RWPE1 (cell line): ENCODE data around the gene MED12L.

Experiments used
- CTCF ChIA-PET: fragments of 350-600 bp; sonication (Branson Sonifier 250); formaldehyde crosslinking; extraction: SDS; loops from one replicate; lab custom pipeline; 2021; lab: Yijun Ruan, JAX
- POLR2A ChIA-PET: fragments of 400-600 bp; formaldehyde crosslinking; extraction: SDS; loops from one replicate; lab custom pipeline; 2020; ENCODE audit warnings: antibody characterized with exemption; ENCODE audit not compliant: low non-redundant PET; lab: Yijun Ruan, JAX
- DNase-seq: peaks from one replicate; pipeline ENCODE4 v3.0.0; 2012; ENCODE audit warnings: low spot score
- H3K27ac ChIP-seq: fragments of 450-650 bp; 2 replicates; pipeline ENCODE4 v1.5.1; 2017
- CTCF ChIP-seq: fragments of 450-650 bp; conservative IDR thresholded peaks from 2 replicates; pipeline ENCODE4 v1.5.1; 2017; ENCODE audit warnings: low read depth, mild to moderate bottlenecking

Gene MED12L

DNA sequence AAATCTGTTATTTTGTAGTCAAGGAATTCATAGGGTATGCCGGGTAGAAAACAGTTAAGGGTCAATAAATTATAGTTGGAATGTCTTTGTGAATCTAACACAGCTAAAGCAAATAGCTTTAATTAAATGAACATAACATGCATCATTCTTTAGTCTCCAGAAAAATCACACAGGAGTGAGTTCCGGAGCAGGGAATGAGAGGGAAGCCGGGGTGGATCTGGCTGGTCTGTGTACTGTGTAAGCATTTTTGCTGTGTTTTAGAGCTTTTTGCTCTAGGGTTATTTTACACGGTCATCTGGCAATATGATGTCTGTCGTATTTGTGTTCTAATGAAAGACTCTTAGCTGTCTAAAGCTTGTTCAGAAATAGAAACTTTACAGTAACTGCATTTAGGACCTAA, 57.5 kb downstream of the MED12L start:
- POLR2A ChIA-PET: no interaction called here
- no peak for TF ChIP-seq CTCF
- no peak for DNase-seq
- CTCF ChIA-PET: no interaction called here
- H3K27ac ChIP-seq: no peak overlapping the region

DNA sequence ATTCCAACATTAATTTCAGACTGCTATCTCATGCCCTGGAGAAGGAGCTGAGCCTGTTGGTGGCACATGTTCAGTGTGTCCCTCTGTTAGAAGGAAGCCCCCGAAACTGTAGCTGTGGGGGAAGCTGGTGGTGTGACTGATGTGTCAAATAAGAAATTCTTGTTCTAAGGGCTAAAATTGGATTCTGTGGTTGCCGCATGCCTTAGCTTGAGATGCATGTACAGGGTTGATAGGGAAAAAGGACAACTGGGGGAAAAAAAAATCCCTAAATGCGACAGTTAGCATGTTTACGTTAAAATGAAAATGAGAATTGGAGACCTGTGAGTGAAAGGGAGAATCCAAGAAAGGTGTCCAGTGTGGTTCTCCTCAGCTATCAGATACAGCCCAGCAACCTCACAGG, 58.6 kb downstream of the MED12L start:
- ChIA-PET POLR2A (no interaction called here), CTCF (interaction anchor here (0.7 to 1.1 kb wide), 3 partner anchors 218 to 527 kb away, joined by 3 to 6 read pairs (median 4); no protein-coding TSS in a partner anchor)
- DNase-seq: no peak

DNA sequence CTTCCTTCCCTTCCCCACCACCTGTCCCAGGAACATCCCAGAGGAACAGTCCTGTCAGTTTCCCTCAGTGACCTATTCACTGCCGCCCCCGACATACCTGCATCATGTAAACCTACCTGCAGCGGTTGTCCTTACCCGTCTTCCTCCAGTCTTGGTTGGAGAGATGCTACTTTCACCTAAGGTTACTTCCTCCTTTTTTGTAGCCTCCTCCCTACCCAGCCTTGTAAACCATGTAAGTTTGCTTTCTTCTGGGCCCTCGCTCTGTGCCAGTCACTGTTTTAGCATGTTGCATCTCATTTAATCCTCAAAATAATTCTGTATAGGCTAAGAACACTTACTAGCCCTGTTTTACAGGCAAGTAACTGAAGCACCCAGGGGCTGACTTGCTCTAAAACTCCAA, 59.3 kb downstream of the MED12L start:
- ChIA-PET CTCF (interaction anchor here (0.8 to 1.1 kb wide), 2 partner anchors 219 to 315 kb away, joined by 3 to 6 read pairs; no protein-coding TSS in a partner anchor), POLR2A (no interaction called here)
- no peak for DNase-seq
- TF ChIP-seq CTCF: no peak
- H3K27ac ChIP-seq: no peak overlapping the region

More for the DNA sequence above, 58.6 kb downstream of the MED12L start:
- no peak for TF ChIP-seq CTCF
- H3K27ac ChIP-seq: no peak overlapping the region

- POLR2A ChIA-PET: no interaction called here
- no peak for DNase-seq
- no peak for TF ChIP-seq CTCF
- CTCF ChIA-PET: interaction anchor here (0.6 to 1.0 kb wide), 7 partner anchors 11 to 360 kb away, joined by 3 to 7 read pairs (median 3); no protein-coding TSS in a partner anchor
- no peak overlapping the region for H3K27ac ChIP-seq
Measured at GRCh38 chr3:151145713-151146070, 60.2 kb downstream of the MED12L start.

GRCh38 chr3:151146071-151146730, 60.7 kb downstream of the MED12L start:
- ChIA-PET CTCF (interaction anchor here (0.6 to 1.0 kb wide), 10 partner anchors 8 to 623 kb away, joined by 3 to 7 read pairs (median 3); no protein-coding TSS in a partner anchor), POLR2A (no interaction called here)
- TF ChIP-seq CTCF: peak; percentile 88
- DNase-seq: peak; percentile 62
- no peak overlapping the region for H3K27ac ChIP-seq

DNA sequence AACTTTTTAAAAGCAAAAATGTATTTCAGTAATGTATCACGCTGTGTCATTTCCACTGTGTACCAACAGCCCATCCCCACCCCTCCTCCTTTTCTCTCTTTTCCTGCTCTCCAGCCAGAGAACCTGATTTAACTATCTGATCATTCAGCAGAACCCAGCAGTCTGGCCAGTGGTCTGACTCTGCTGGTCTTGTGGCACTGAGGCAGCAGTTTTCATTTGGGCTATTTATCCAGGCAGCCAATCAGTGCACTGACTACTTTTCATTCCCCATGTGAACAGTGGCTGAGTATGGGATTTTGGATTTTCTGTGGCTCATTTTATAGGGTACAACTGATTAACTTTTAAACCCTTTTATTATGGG, 61.2 kb downstream of the MED12L start:
- POLR2A ChIA-PET: no interaction called here
- no peak for DNase-seq
- TF ChIP-seq CTCF: no peak
- H3K27ac ChIP-seq: no peak overlapping the region
- CTCF ChIA-PET: interaction anchor here (0.6 to 0.7 kb wide), 3 partner anchors 8 to 623 kb away, joined by 3 to 4 read pairs (median 3); no protein-coding TSS in a partner anchor
